ENCODE data around the gene EEFSEC.

Gene EEFSEC

GRCh38 chr3:128432971-128433836 is 279.9 kb downstream of the EEFSEC start:
- no peak for DNase-seq

- no peak for DNase-seq
Observed at GRCh38 chr3:128433837-128434165, 280.5 kb downstream of the EEFSEC start.

DNA sequence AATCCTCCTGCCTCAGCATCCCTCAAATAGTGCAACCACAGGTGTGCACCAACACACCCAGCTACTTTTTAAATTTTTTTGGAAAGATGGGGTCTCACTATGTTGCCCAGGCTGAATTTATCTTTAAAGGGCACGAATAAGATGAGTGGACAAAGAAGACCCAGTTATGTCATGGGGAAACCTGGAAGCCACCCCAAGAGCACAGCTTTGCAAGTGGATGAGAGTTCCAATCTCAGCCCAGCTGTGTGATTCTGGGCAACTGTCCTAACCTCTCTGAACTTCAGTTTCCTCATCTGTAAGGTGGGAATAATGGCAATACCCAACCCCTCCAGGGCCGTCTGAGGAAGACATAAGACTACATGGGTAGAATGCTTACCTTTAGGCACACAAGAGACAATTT is 281.2 kb downstream of the EEFSEC start:
- DNase-seq: no peak

GRCh38 chr3:128435058-128435457 is 281.8 kb downstream of the EEFSEC start:
- DNase-seq: no peak

DNA sequence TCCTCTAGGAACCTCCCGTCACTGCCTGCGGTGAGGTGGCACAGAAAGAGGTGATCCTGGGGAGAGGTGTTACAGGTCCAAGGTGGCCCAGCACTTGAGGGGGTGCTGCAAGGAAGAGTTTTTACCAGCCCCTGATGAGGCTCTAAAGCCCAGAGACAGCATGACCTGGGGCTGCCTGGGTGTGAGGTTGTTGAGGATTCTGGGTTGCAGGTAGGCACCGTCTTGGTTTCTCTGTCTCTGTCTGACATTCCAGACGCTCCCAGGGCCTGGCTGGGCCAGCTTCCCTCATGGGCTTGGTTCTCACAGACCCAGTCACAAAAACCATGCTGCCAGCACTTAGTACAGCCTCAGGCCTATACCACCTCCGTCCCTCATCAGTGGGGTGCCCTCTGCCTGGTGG is 282.3 kb downstream of the EEFSEC start:
- no peak for DNase-seq

- DNase-seq: no peak
Observed at GRCh38 chr3:128436214-128436613, 282.9 kb downstream of the EEFSEC start.

DNA sequence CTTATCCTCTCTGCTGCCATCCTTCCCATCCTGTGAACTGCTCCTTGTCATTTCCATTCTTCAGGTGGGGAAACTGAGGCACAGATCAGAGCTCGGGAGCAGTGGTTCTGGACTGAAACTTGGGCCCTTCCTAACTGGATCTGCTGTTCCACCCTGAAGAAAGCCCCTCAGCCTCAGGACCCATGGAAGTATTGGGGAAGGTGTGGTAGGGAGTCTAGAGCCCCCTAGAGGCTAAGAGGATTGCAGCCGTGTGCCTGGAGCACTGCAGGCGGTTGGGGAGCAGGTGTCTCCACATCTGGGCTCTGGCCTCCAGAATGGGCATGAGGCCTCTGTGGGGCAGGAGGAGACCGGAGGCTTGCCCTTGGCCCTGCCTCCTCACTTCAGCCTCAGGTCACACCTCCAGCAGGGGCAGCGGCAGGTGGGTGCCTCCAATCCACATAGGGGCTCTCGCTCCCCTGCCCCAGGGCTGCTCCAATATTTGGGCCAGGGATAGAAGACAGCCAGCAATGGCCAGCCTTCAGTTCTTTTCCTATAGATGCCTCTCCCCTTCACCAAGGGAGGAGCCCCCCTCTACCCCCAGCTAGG is 285.3 kb downstream of the EEFSEC start:
- no peak for DNase-seq

GRCh38 chr3:128439226-128439625 is 285.9 kb downstream of the EEFSEC start:
- no peak for DNase-seq

DNA sequence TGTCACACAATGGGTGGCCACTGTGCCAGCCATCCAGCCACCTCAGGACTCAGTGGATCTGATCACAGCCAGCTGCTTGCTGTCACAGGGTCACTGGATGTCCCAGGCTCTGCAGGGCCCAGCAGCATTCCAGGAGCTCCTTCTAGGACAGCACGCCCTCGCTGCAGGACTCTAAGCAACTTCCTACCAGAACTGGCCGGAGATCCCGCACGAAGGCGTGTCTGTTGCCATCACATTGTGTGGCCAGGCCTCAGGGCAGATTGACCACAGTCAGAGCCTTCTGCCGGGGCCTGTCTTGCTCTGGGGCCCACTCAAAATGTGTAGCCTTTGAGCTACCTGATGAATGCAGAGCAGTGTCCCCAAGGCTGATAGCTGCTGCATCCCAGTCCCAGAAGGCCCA is 288.8 kb downstream of the EEFSEC start:
- no peak for DNase-seq

DNA sequence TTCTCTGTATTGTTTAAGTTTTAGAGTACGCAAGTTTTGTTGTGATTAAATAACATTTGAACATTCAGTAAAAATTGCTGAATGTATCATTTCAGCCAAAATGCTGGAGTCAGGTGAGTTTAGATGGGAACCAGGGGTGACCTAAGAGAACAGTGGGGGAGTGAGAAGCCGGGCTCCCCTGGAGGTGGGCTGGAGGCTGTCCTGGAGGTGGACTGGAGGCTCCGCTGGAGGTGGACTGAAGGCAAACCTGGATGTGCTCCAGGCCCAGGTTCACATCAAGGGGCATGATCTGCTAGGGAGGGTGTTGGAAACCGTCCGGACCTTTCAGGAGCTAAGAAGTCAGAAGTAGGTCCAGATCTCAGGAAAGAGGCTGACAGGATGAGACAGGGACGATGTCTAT is 289.7 kb downstream of the EEFSEC start:
- DNase-seq: no peak

DNA sequence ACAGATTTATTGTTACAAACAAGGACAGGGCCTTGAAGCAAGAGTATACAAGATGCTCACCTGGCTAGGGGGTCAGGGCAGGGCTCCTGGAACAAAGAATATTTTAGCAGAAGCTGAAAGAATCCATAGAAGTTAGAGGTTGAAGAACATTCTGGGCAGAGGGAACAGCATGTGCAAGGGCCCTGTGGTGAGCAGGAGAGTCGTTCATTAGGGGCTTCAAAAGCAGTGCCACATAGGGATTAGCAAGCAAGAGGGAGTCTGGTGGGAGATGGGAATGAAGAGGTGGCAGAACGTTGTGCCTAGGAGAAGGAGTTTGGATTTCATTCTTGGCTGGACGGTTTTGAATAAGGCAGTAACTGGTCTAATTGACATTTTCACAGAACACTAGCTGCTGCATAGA is 290.5 kb downstream of the EEFSEC start:
- DNase-seq: no peak

DNA sequence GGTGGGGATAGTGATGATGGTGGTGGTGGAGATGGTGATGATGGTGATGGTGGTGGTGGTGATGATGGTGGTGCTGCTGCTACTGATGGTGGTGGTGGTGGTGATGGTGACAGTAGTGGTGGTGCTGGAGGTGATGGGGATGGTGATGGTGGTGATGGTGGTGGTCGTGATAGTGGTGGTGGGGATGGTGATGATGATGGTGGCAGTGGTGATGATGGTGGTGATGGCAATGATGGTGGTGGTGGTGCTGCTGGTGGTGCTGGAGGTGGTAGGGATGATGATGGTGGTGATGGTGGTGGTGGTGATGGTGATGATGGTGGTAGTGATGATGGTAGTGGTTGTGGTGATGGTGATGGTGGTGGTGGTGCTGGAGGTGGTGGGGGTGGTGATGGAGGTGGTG is 292.1 kb downstream of the EEFSEC start:
- DNase-seq: no peak

DNA sequence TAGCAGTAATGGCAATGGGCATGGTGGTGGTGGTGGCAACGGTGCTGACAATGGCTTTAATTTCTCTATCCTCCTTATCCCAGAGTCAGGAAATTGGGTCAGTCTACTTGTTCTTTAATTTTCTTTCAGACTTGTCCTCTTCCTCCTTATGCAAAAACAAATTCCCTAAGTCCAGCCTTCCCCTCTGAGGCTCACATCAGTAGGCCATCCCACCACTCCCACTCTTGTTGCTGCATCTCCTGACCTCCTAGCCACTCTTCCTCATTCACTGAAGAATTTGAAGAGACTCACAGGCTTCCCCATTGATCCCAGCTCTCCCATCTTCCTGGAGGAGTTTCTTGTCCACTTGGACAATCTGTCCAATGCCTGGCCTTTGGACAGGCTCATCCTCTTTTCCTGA is 293.5 kb downstream of the EEFSEC start:
- no peak for DNase-seq

DNA sequence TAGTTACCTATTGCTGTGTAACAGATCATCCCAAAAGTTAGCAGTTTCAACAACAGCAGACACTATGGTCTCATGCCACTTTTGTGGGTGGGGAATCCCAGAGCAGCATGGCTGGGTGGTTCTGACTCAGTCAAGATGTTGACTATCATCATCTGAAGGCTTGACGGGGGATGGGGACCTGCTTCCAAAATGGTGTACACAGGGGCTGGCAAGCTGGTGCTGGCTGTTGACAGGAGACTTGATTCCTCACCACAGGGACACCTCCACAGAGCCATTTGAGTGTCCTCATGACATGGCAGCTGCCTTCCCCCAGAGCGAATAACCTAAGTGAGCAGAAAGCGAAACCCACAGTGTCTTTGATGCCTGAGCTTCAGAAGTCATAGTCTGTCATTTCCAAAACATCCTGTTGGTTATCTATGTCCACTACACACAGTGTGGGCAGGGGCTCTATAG is 294.3 kb downstream of the EEFSEC start:
- DNase-seq: peak; percentile 89

DNA sequence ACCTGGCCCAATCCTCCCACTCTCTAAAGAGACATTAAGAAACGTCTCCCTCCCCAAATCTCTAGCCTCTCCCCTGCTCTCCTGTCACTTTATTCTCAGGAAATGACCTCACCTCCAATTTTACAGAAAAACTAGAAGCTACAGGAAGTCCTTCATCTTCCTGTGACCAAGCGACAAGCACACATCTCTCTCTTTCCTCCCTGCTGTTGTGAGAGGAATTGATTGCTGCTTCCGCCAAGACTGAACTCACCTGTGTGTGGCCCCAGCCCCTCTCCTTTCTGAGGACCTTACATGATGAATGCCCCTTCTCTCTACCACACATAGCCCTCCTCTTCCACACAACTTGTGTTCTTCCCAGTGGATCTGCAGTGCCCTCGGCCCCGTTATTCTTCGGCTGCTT is 295.2 kb downstream of the EEFSEC start:
- DNase-seq: peak; percentile 69

DNA sequence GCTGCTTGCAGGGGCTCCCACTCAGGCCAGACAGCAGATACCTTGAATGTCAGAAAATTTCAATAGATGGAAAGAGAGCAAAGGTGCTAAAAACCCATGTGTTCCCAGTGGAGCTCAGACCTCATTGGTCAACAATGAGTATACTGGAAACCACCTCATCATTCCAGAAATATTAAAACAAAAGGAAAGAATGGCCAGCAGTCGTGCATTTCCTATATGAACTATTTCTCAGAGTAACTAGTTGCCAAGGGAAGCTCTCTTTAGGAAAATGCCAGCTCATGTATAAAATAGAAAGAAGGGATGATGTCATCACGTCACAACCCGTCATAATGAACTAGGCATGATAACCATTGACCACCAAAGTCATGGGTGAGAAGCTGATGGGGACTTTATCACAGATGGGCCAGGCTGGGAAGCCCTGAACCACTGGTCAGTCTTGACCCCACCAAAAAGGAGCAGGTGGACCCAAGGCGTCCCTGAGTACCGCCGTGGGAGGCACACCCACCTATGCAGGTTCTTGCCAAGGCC is 295.9 kb downstream of the EEFSEC start:
- DNase-seq: peak; percentile 36

GRCh38 chr3:128452120-128452519 is 298.8 kb downstream of the EEFSEC start:
- no peak for DNase-seq

DNA sequence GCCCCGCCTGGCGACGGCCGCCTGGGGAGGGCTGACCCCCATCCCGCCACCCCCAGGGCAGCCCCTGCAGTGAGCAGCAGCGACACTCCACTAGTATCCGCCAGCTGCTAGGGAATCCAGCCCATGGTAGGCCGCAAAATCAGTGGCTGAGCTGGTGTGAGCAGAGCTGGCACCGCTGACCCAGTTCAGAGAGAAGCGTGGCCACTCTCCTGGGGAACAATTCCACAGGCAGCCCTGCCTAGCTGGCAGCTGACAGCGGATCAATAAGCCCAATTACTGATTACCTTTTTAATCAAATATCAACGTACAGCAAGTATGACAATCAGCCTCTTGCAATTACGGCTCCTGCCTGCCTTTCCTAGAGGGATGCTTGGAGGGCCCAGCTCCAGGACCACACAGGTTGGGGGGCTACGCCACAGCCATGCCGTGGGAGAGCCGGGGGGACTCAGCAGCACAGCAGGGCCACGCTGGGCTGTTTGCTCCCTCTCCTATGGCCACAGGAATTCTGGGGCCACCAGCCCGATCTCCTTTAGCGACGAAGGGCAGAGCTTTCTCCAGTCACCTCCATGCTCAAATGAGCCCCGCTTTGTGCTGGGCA is 299.5 kb downstream of the EEFSEC start:
- no peak for DNase-seq

DNA sequence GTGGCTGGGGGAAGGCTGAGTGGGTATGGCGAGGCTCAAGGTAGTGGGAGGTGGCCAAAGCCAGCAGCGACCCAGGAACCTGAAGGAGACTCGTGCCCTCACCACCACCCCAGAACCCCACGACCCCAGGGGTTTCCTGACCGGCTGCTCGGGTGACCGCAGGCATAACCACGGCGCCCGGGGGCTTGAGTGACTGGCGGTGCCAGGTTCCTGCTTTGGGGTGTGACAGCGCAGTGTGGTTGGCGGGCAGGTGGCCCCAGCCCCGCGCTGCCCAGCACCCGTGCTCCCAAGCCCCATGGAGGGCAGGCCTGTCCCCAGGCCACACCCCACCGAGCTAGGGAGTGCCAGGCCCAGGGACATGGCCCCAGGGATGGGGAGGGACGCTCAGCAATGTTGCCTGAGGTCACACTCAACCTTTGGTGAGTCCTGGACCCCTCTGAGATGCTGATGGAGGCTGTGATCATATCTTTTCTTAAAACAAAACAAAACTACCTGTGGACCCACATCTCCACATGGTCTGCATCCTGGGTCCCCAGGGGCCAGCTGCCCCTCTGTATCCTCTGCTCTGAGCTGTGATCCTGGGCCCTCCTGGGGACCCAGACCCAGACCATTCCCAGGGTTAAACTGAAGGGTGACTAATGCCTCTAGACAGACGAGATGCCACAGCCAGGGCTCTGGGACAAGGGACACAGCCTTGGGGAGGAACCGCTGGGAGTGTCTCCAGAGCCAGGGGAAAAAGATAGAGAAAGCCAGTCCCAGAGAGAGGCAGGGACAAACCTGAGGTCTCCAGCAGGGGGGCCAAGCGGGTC is 300.4 kb downstream of the EEFSEC start:
- no peak for DNase-seq

GRCh38 chr3:128454310-128454618 is 301.0 kb downstream of the EEFSEC start:
- DNase-seq: no peak

- DNase-seq: no peak
Observed at GRCh38 chr3:128455116-128455515, 301.8 kb downstream of the EEFSEC start.

- no peak for DNase-seq
Observed at GRCh38 chr3:128455786-128456748, 302.8 kb downstream of the EEFSEC start.

Measured in activated CD4-positive, alpha-beta T cell treated with anti-CD3 and anti-CD28 coated beads, Interleukin-10, Interleukin-2, amounts not matched to agents 100 ng/mL and 50 ng/mL, durations not matched to agents 16 hours and 8 hours (primary cell).